NB4 (cell line): ENCODE data around the gene NOC3L.

Experiments
- POLR2A ChIP-seq: IDR thresholded peaks from 2 replicates; pipeline ENCODE4 v1.6.1; 2011; ENCODE audit warnings: mild to moderate bottlenecking; ENCODE audit not compliant: insufficient read length; ENCODE audit errors: extremely low read depth
- TF ChIP-seq, protein P1 (sequence below): IDR thresholded peaks from one replicate; pipeline ENCODE4 v1.5.1; 2012; ENCODE audit warnings: low read depth, low read length
- TF ChIP-seq, protein P2 (sequence below): IDR thresholded peaks from 2 replicates; pipeline ENCODE4 v1.6.1; 2011; ENCODE audit warnings: low read depth, low read length

DNA sequence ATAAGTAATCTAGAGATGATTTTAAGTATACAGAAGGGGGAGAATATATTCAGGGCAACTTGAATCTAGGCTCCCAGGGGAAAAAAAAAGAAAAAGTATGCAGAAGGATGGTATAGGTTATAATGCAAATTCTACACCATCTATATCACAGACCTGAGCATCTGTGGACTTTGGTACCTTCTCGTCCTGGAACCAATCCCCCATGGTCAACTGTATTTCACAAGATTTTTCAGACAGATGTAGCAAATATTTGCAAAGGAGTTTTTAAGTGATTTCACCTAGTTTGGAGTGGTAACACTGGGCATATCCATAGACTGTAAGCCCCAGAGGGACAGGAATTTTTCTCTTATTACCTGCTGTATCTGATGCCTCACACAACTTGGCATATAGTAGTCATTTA lies 58.8 kb downstream of the NOC3L start:
- TF ChIP-seq, protein P1, sequence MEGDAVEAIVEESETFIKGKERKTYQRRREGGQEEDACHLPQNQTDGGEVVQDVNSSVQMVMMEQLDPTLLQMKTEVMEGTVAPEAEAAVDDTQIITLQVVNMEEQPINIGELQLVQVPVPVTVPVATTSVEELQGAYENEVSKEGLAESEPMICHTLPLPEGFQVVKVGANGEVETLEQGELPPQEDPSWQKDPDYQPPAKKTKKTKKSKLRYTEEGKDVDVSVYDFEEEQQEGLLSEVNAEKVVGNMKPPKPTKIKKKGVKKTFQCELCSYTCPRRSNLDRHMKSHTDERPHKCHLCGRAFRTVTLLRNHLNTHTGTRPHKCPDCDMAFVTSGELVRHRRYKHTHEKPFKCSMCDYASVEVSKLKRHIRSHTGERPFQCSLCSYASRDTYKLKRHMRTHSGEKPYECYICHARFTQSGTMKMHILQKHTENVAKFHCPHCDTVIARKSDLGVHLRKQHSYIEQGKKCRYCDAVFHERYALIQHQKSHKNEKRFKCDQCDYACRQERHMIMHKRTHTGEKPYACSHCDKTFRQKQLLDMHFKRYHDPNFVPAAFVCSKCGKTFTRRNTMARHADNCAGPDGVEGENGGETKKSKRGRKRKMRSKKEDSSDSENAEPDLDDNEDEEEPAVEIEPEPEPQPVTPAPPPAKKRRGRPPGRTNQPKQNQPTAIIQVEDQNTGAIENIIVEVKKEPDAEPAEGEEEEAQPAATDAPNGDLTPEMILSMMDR: no peak
- TF ChIP-seq, protein P2, sequence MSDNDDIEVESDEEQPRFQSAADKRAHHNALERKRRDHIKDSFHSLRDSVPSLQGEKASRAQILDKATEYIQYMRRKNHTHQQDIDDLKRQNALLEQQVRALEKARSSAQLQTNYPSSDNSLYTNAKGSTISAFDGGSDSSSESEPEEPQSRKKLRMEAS: no peak
- TF ChIP-seq POLR2A: no peak
